Mucosa of rectum (tissue), 2 donors: Measurements from ENCODE around the gene TSEN54.

Source experiments
- H3K27ac ChIP-seq, 2 donors: one replicate each; pipeline ENCODE4 v1.7.0; 2013; ENCODE audit warnings: inconsistent platforms in 2 of 2, low read depth in 2 of 2, low read length in 2 of 2
- H3K27me3 ChIP-seq, 2 donors: one replicate each; pipeline ENCODE4 v1.7.0; 2013; ENCODE audit warnings: low read length in 2 of 2; ENCODE audit not compliant: control insufficient read depth in 2 of 2, insufficient read depth in 2 of 2
- H3K36me3 ChIP-seq, 2 donors: one replicate each; pipeline ENCODE4 v1.7.0; 2013; ENCODE audit warnings: low read length in 2 of 2; ENCODE audit not compliant: control insufficient read depth in 2 of 2, insufficient read depth in 2 of 2
- H3K4me1 ChIP-seq, 2 donors: one replicate each; pipeline ENCODE4 v1.7.0; 2013; ENCODE audit warnings: low read length in 2 of 2, mild to moderate bottlenecking in 1 of 2; ENCODE audit not compliant: control insufficient read depth in 2 of 2, insufficient read depth in 2 of 2
- H3K4me3 ChIP-seq, 2 donors: one replicate each; pipeline ENCODE4 v1.7.0; 2013; ENCODE audit warnings: low read length in 2 of 2
- H3K9ac ChIP-seq, 2 donors: one replicate each; pipeline ENCODE4 v1.7.0; 2013; ENCODE audit warnings: low read length in 2 of 2, low read depth in 1 of 2, mild to moderate bottlenecking in 1 of 2
- H3K9me3 ChIP-seq, 2 donors: one replicate each; pipeline ENCODE4 v1.7.0; 2013; ENCODE audit warnings: low read length in 2 of 2; ENCODE audit not compliant: control insufficient read depth in 2 of 2
- donor health status: healthy.
- donor health status: Normal muscosa, but diverticular disease.

The TSEN54 gene

GRCh38 chr17:75552425-75553294 is 36.3 kb downstream of the TSEN54 start:
- Histone ChIP-seq H3K36me3 (peaks cover 6 to 14% of the 10 kb centered on the region in 2 donors), H3K4me3 (no peak overlapping the region), H3K27me3 (no peaks in the 10 kb centered on the region), H3K4me1 (peaks cover 37 to 59% of the 10 kb centered on the region in 2 donors), H3K27ac (peak overlapping the region in 1 of 2 donors; percentile 34), H3K9ac (no peak overlapping the region), H3K9me3 (no peaks in the 10 kb centered on the region)

GRCh38 chr17:75553295-75554110 is 37.2 kb downstream of the TSEN54 start:
- Histone ChIP-seq H3K4me1 (peaks cover 45 to 62% of the 10 kb centered on the region in 2 donors), H3K9ac (no peak overlapping the region), H3K27me3 (no peaks in the 10 kb centered on the region), H3K36me3 (peaks cover 10 to 21% of the 10 kb centered on the region in 2 donors), H3K9me3 (no peaks in the 10 kb centered on the region), H3K4me3 (no peak overlapping the region), H3K27ac (peak overlapping the region in 1 of 2 donors; percentile 34)

- H3K36me3 ChIP-seq: peaks cover 22 to 30% of the 10 kb centered on the region in 2 donors
- H3K9ac ChIP-seq: peak overlapping the region in 1 of 2 donors; percentile 59
- H3K4me3 ChIP-seq: no peak overlapping the region
- peak overlapping the region; percentile 63 to 87 for H3K27ac ChIP-seq
- no peaks in the 10 kb centered on the region for H3K9me3 ChIP-seq
- H3K27me3 ChIP-seq: no peaks in the 10 kb centered on the region
- H3K4me1 ChIP-seq: peaks cover 29 to 42% of the 10 kb centered on the region in 2 donors
Observed at GRCh38 chr17:75555679-75556153, 39.4 kb downstream of the TSEN54 start.

DNA sequence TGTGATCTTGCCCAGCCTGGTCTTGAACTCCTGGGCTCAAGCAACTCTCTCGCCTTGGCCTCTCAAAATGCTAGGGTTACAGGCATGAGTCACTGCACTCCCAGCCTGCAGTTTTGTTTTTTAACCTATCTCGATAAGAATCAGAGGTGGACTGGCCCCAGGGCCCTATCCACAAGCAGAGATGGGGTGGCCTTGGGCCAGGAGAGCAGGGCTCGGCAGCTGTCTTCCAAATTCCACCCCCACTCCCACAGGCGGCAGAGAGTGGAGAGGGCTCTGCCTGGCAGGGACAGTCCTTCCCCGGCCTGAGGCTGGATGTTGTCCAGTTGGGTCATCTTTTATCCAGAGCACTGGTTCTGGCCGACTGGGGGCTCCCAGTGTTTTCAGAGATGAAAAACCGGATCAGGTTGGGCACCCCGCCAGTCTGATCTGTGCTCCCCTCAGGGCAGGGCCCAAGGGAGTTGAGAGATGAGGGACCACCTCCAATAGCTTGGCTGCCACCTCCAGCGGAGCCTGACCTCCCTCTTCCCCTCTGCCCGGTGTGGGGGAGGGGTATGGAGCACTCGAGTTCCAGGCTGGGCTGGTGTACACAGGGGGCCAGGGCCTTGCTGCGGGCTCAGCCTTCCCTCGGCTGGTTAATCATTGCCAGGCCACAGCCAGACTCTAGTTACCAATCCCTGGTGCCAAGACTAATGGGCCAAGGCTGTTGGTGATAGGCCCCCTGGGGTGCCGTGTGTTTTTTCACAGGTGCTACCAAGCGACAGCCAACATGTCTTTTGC is 40.9 kb downstream of the TSEN54 start:
- Histone ChIP-seq H3K27me3 (no peaks in the 10 kb centered on the region), H3K9me3 (no peaks in the 10 kb centered on the region), H3K4me1 (peaks cover 25 to 36% of the 10 kb centered on the region in 2 donors), H3K36me3 (peaks cover 25 to 29% of the 10 kb centered on the region in 2 donors), H3K9ac (peak overlapping the region; percentile 47 to 66), H3K4me3 (peak overlapping the region in 1 of 2 donors; percentile 26), H3K27ac (peak overlapping the region; percentile 83 to 87)

DNA sequence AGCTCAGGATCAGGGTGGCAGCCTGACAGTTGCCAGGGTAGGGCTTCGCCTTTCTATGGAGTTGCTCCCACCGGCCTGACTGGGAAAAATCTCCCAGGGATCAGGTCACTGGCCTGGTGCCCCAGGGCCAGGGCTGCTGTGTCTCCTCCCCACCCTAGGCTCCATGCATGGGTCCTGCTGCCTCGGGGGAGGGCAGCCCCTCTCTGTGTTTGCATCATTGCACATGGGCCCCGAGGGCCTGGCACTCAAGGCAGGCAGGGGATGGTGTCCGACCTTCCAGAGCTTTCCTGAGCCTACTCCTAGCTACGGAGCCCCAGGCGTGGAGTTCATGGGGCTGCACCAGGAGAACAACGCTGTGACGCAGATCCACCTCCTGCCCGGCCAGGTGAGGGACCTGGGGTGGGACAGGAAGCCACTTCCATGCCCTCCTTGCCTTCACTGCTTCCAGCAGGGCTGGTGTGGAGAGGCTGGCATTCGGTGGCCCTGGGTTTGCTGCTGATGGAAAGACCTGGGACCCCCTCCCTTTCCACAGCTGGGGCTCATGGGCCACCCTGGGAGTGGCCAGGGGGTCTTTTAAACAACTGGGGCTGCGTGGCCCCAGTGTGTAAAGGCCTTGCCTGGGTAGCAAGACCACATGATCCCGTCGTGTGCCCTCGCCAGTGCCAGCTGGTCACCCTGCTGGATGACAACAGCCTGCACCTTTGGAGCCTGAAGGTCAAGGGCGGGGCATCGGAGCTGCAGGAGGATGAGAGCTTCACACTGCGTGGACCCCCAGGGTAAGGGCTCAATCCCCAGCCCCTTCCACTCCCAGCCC is 41.7 kb downstream of the TSEN54 start:
- Histone ChIP-seq H3K27ac (peak overlapping the region; percentile 83 to 87), H3K9ac (peak overlapping the region; percentile 47 to 66), H3K4me3 (peak overlapping the region in 1 of 2 donors; percentile 26), H3K36me3 (peaks cover 22 to 35% of the 10 kb centered on the region in 2 donors), H3K9me3 (no peaks in the 10 kb centered on the region), H3K4me1 (peaks cover 22 to 36% of the 10 kb centered on the region in 2 donors), H3K27me3 (no peaks in the 10 kb centered on the region)

GRCh38 chr17:75558666-75559530 is 42.6 kb downstream of the TSEN54 start:
- Histone ChIP-seq H3K9ac (no peak overlapping the region), H3K36me3 (peaks cover 28 to 40% of the 10 kb centered on the region in 2 donors), H3K4me1 (peaks cover 22 to 36% of the 10 kb centered on the region in 2 donors)

DNA sequence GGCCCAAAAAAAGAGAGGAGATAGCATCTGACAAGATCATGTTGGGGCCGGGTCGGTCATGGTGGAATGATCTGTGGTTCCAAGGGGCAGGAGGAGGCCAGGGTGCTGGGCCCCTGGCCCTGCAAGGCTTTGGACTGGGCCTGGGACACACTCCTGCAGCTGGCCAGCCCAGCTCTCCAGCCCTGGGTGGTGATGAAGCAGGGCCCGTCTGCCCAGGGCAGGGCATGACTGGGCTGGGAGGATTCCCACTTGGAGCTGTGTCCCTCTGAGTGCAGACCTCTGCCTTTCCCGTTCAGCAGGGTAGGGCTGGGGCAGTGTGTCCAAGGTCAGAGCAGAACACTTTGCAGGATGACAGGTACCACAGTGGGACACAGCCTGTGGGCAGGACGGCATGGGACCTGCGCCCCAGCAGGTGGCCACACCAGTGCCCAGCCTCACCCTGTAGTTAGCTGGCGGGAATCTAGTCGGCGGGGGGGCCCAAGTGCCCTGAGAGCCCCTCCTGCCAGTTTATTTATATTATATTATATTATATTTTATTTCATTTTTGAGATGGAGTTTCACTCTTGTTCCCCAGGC is 43.7 kb downstream of the TSEN54 start:
- Histone ChIP-seq H3K27ac (no peak overlapping the region), H3K9me3 (no peaks in the 10 kb centered on the region), H3K9ac (no peak overlapping the region), H3K4me3 (no peak overlapping the region), H3K4me1 (peaks cover 22 to 34% of the 10 kb centered on the region in 2 donors), H3K36me3 (peaks cover 39 to 47% of the 10 kb centered on the region in 2 donors), H3K27me3 (no peaks in the 10 kb centered on the region)

More at GRCh38 chr17:75558666-75559530, 42.6 kb downstream of the TSEN54 start:
- Histone ChIP-seq H3K9me3 (no peaks in the 10 kb centered on the region), H3K4me3 (no peak overlapping the region), H3K27ac (peak overlapping the region in 1 of 2 donors; percentile 87), H3K27me3 (no peaks in the 10 kb centered on the region)

DNA sequence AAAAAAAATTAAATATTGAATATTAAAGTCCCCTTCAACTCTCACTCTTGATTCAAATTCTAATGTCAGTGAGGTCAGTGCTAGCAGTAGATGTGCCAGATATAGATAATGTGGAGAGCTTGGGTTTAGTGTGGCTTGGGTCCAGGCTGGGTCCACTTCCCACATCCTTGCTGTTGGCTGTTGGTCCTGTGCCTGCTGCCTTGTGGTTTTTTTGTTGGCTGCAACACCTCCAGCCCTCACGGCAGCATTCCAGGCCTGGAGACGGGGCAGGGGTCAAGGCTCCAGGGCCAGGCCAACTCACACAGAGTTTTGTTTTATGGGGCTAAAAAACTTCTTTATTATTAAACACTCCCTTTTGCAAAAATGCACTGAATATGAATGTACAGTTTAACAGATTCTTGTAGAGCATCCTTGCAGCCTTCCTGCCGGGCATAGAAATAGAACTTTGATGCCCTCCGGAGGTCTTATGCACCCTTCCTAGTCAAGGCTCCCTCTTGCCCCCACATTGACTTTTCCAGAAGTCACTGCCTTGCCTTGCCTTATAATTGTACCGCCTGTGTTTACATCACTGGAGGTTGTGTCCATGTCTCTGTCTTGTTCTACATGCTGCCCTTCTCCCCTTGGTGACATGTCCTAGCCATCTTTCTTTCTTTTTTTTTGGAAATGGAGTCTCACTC is 45.7 kb downstream of the TSEN54 start:
- H3K4me3 ChIP-seq: no peak overlapping the region
- H3K9me3 ChIP-seq: no peaks in the 10 kb centered on the region
- peaks cover 15% of the 10 kb centered on the region in 2 donors for H3K4me1 ChIP-seq
- H3K27me3 ChIP-seq: no peaks in the 10 kb centered on the region
- no peak overlapping the region for H3K27ac ChIP-seq
- peaks cover 59 to 63% of the 10 kb centered on the region in 2 donors for H3K36me3 ChIP-seq
- H3K9ac ChIP-seq: no peak overlapping the region
